22Rv1 (cell line): ENCODE data around the gene SEC61A2.

ENCODE experiments used
- ZFX ChIP-seq: fragments of 450-650 bp; IDR thresholded peaks from 2 replicates; pipeline ENCODE4 v1.6.1; 2017; ENCODE audit warnings: antibody characterized with exemption, borderline replicate concordance
- TF ChIP-seq, protein P1 (sequence below): fragments of 450-650 bp; IDR thresholded peaks from 2 replicates; pipeline ENCODE4 v1.5.1; 2017; ENCODE audit warnings: mild to moderate bottlenecking

GRCh38 chr10:12158111-12158510, 28.6 kb downstream of the SEC61A2 start:
- TF ChIP-seq, protein P1, sequence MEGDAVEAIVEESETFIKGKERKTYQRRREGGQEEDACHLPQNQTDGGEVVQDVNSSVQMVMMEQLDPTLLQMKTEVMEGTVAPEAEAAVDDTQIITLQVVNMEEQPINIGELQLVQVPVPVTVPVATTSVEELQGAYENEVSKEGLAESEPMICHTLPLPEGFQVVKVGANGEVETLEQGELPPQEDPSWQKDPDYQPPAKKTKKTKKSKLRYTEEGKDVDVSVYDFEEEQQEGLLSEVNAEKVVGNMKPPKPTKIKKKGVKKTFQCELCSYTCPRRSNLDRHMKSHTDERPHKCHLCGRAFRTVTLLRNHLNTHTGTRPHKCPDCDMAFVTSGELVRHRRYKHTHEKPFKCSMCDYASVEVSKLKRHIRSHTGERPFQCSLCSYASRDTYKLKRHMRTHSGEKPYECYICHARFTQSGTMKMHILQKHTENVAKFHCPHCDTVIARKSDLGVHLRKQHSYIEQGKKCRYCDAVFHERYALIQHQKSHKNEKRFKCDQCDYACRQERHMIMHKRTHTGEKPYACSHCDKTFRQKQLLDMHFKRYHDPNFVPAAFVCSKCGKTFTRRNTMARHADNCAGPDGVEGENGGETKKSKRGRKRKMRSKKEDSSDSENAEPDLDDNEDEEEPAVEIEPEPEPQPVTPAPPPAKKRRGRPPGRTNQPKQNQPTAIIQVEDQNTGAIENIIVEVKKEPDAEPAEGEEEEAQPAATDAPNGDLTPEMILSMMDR: no peak
- no peak for TF ChIP-seq ZFX
